NCI-H2029 treated with DMSO at 0.1 percent for 48 hours (cell line): Measurements from ENCODE around the gene TUBG2.

ENCODE experiments used
- DNase-seq: peaks from one replicate; lab custom pipeline; 2025; lab: John Stamatoyannopoulos, UW

Gene TUBG2

GRCh38 chr17:42698736-42699414, 39.8 kb downstream of the TUBG2 start:
- DNase-seq = no peak

- DNase-seq = no peak
These were observed 40.3 kb downstream of the TUBG2 start for GRCh38 chr17:42699415-42699740.

- DNase-seq = no peak
These were observed 41.7 kb downstream of the TUBG2 start for GRCh38 chr17:42700586-42701289.

GRCh38 chr17:42702446-42702845, 43.4 kb downstream of the TUBG2 start:
- DNase-seq = no peak

- DNase-seq = no peak
These were observed 45.4 kb downstream of the TUBG2 start for GRCh38 chr17:42704490-42704836.

- no peak for DNase-seq
These were observed 45.9 kb downstream of the TUBG2 start for GRCh38 chr17:42704837-42705494.

GRCh38 chr17:42706732-42707131, 47.6 kb downstream of the TUBG2 start:
- no peak for DNase-seq

GRCh38 chr17:42708588-42708987, 49.5 kb downstream of the TUBG2 start:
- no peak for DNase-seq

GRCh38 chr17:42709561-42709960, 50.5 kb downstream of the TUBG2 start:
- DNase-seq = no peak
